GM23338 (cell line): ENCODE measurements around the gene MS4A15. TPM values are rescaled to one million over a fixed set of nuclear protein-coding genes. Genes with fewer than 3 reads are reported as not detected.

ENCODE experiments used
- ATAC-seq: fragments of 200-7000 bp; cut with Tn5 transposase; 3 replicates; pipeline ENCODE4 v1.9.1; 2020
- DNase-seq: peaks from one replicate; pipeline ENCODE4 v3.0.0-alpha.2; 2015; ENCODE audit warnings: low spot score
- H2AFZ ChIP-seq: fragments of 200-600 bp; sonication (generic); 2 replicates; pipeline ENCODE4 v1.8.0; 2016; ENCODE audit warnings: antibody characterized with exemption, mild to moderate bottlenecking, moderate library complexity
- H3F3A ChIP-seq: fragments of 200-600 bp; sonication (generic); replicated peaks from 2 replicates; pipeline ENCODE4 v1.8.0; 2017; ENCODE audit warnings: antibody characterized with exemption, mixed run types, low read depth
- H3K27ac ChIP-seq: fragments of 200-600 bp; sonication (generic); 2 replicates; pipeline ENCODE4 v1.6.1; 2016; ENCODE audit warnings: low read depth
- H3K27me3 ChIP-seq: fragments of 200-600 bp; sonication (generic); 2 replicates; pipeline ENCODE4 v1.8.0; 2016; ENCODE audit warnings: mild to moderate bottlenecking, mixed run types, moderate library complexity; ENCODE audit not compliant: insufficient read depth
- H3K36me3 ChIP-seq: fragments of 200-600 bp; sonication (generic); 2 replicates; pipeline ENCODE4 v1.8.0; 2016; ENCODE audit warnings: mild to moderate bottlenecking; ENCODE audit not compliant: insufficient read depth
- H3K4me1 ChIP-seq: fragments of 200-600 bp; sonication (generic); 2 replicates; pipeline ENCODE4 v1.8.0; 2016; ENCODE audit warnings: mild to moderate bottlenecking, moderate library complexity; ENCODE audit not compliant: insufficient read depth
- H3K4me2 ChIP-seq: fragments of 200-600 bp; sonication (generic); 2 replicates; pipeline ENCODE4 v1.7.1; 2017; ENCODE audit warnings: mixed run types
- H3K4me3 ChIP-seq: fragments of 200-600 bp; sonication (generic); 2 replicates; pipeline ENCODE4 v1.6.1; 2016; ENCODE audit warnings: mixed run types
- H3K79me2 ChIP-seq: fragments of 200-600 bp; sonication (generic); replicated peaks from 2 replicates; pipeline ENCODE4 v1.8.0; 2017; ENCODE audit warnings: mild to moderate bottlenecking; ENCODE audit not compliant: insufficient read depth
- H3K9me2 ChIP-seq: fragments of 200-600 bp; sonication (generic); 2 replicates; pipeline ENCODE4 v1.8.0; 2017; ENCODE audit not compliant: insufficient read depth
- H4K20me1 ChIP-seq: fragments of 200-600 bp; sonication (generic); replicated peaks from 2 replicates; pipeline ENCODE4 v1.8.0; 2017; ENCODE audit warnings: mild to moderate bottlenecking; ENCODE audit not compliant: insufficient read depth
- H3K27ac Mint-ChIP-seq: 2 replicates; pipeline ENCODE4 v1.8.0; 2020; ENCODE audit warnings: inconsistent platforms, mild to moderate bottlenecking, moderate library complexity, mixed read lengths
- H3K27me3 Mint-ChIP-seq: 3 replicates; pipeline ENCODE4 v1.8.0; 2022; ENCODE audit warnings: low read depth, mild to moderate bottlenecking, moderate library complexity, mixed read lengths, inconsistent platforms; ENCODE audit not compliant: insufficient read depth, poor library complexity
- H3K36me3 Mint-ChIP-seq: 3 replicates; pipeline ENCODE4 v1.8.0; 2021; ENCODE audit warnings: low read depth, mild to moderate bottlenecking, inconsistent platforms, moderate library complexity, mixed read lengths
- H3K4me1 Mint-ChIP-seq: 3 replicates; pipeline ENCODE4 v1.8.0; 2020; ENCODE audit warnings: mild to moderate bottlenecking, inconsistent platforms, mixed read lengths
- H3K4me3 Mint-ChIP-seq: 3 replicates; pipeline ENCODE4 v1.8.0; 2021; ENCODE audit warnings: moderate library complexity, mild to moderate bottlenecking, inconsistent platforms, mixed read lengths
- H3K9me3 Mint-ChIP-seq: 3 replicates; pipeline ENCODE4 v1.8.0; 2020; ENCODE audit warnings: moderate library complexity, mild to moderate bottlenecking, inconsistent platforms, mixed read lengths
- CREB1 ChIP-seq: fragments of 250-450 bp; sonication (Bioruptor Pico); IDR thresholded peaks from 2 replicates; pipeline ENCODE4 v1.5.0; 2020; ENCODE audit warnings: low read depth, mild to moderate bottlenecking, moderate library complexity
- EZH2 ChIP-seq: fragments of 200-600 bp; sonication (generic); IDR thresholded peaks from one replicate; pipeline ENCODE4 v1.8.0; 2017; ENCODE audit warnings: antibody characterized with exemption, mild to moderate bottlenecking, low read depth; ENCODE audit not compliant: unreplicated experiment
- EZH2phosphoT487 ChIP-seq: fragments of 200-600 bp; sonication (generic); IDR thresholded peaks from one replicate; pipeline ENCODE4 v1.8.1; 2018; ENCODE audit warnings: antibody characterized with exemption; ENCODE audit not compliant: unreplicated experiment
- JUNB ChIP-seq: IDR thresholded peaks from one replicate; pipeline ENCODE4 v1.6.1; 2016; ENCODE audit warnings: antibody characterized with exemption; ENCODE audit not compliant: unreplicated experiment
- NANOG ChIP-seq: IDR thresholded peaks from 2 replicates; pipeline ENCODE4 v1.6.1; 2016; ENCODE audit warnings: antibody characterized with exemption, borderline replicate concordance
- POLR2AphosphoS5 ChIP-seq: IDR thresholded peaks from 2 replicates; pipeline ENCODE4 v1.6.1; 2016; ENCODE audit warnings: antibody characterized with exemption, low read depth
- STAT1 ChIP-seq: IDR thresholded peaks from one replicate; pipeline ENCODE4 v1.6.1; 2016; ENCODE audit warnings: antibody characterized with exemption; ENCODE audit not compliant: unreplicated experiment
- ZNF114 ChIP-seq: fragments of 250-450 bp; sonication (Bioruptor Pico); IDR thresholded peaks from 2 replicates; pipeline ENCODE4 v1.5.0; 2020; ENCODE audit warnings: mild to moderate bottlenecking, moderate library complexity
- ZNF331 ChIP-seq: fragments of 250-450 bp; sonication (Bioruptor Pico); IDR thresholded peaks from 2 replicates; pipeline ENCODE4 v1.5.0; 2020; ENCODE audit warnings: low read depth, mild to moderate bottlenecking, moderate library complexity
- polyA plus RNA-seq: library from polyadenylated mRNA; unstranded; fragments of >200 nt; fragmentation: Nextera tagmentation; extraction: Ambion mirVana; gene quantifications from 2 replicates; pipeline ENCODE4 v1.2.1, GENCODE V29; 2016
- total RNA-seq: library from RNA; depleted of rRNA; stranded (reverse); fragments of >200 nt; shearing (Covaris generic); gene quantifications from 2 replicates; pipeline ENCODE4 v1.2.3, GENCODE V29; 2014
- TF ChIP-seq, protein P1 (sequence below): IDR thresholded peaks from one replicate; pipeline ENCODE4 v1.6.1; 2018; ENCODE audit warnings: antibody characterized with exemption; ENCODE audit not compliant: unreplicated experiment
- TF ChIP-seq, protein P2 (sequence below), 2 experiments: fragments of 200-600 bp in 1 of 2; sonication (generic) in 1 of 2; conservative IDR thresholded peaks; 2 replicates each; pipeline versions ENCODE4 v1.5.1 to v1.6.1; 2016 to 2017; ENCODE audit warnings: antibody characterized with exemption in 2 of 2, low read depth in 2 of 2, mild to moderate bottlenecking in 2 of 2, moderate library complexity in 1 of 2
- TF ChIP-seq, protein P3 (sequence below): IDR thresholded peaks from 2 replicates; pipeline ENCODE4 v1.6.1; 2016; ENCODE audit warnings: antibody characterized with exemption

MS4A15 gene
- total and polyA plus RNA-seq, 2 experiments from 2014 or later = 0.44 TPM; not detected in 1

DNA sequence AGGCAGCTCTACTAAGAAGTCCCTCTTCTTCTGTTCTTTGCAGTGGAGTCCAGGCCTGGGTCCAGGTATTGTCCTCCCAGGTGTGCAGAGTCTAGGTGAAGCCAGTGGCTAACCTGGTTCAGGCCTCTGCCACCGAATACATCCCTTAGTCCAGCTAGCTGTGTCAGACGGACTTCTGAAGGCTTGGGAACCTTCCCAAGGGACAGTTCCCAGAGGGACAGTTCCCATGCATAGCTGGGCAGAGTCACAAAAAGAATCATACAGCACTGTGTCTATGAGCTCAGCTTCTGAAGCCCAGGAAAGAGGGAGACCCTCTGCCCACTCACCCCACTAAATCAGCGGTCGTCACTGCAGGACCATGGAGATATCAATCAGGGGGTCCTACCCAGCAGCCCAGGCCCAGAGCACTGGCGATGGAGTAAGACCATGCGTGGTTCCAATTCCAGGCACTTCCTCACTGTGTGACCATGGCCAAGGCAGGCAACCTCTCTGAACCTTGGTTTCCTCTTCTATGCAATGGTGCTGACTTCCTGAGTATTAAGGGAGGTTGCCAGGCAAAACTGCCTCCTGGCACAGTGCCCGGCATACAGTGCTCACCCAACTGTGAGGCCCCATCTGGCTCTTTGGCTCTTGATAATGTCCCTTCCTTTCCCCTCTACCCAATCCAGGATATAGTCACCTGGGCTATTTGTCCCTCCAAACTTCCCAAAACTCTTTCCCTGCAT is 31.9 kb downstream of the MS4A15 start:
- Mint-ChIP-seq H3K27me3 (peaks cover 14% of the 10 kb centered on the region), H3K4me1 (no peaks in the 10 kb centered on the region), H3K27ac (no peak overlapping the region), H3K36me3 (peaks cover 22% of the 10 kb centered on the region), H3K4me3 (no peak overlapping the region), H3K9me3 (peaks cover 35% of the 10 kb centered on the region)
- no peak overlapping the region for H3K27ac ChIP-seq
- no peaks in the 10 kb centered on the region for H3K79me2 ChIP-seq
- H3K4me3 ChIP-seq = no peak overlapping the region
- no peaks in the 10 kb centered on the region for H3K9me2 ChIP-seq
- H3K4me2 ChIP-seq = no peak overlapping the region
- no peaks in the 10 kb centered on the region for H3K36me3 ChIP-seq
- no peaks in the 10 kb centered on the region for H3K27me3 ChIP-seq
- TF ChIP-seq NANOG = no peak
- H2AFZ ChIP-seq = no peak overlapping the region
- H3F3A ChIP-seq = no peaks in the 10 kb centered on the region
- no peaks in the 10 kb centered on the region for H4K20me1 ChIP-seq
- DNase-seq (no peak), ATAC-seq (no peak)
- no peaks in the 10 kb centered on the region for H3K4me1 ChIP-seq

DNA sequence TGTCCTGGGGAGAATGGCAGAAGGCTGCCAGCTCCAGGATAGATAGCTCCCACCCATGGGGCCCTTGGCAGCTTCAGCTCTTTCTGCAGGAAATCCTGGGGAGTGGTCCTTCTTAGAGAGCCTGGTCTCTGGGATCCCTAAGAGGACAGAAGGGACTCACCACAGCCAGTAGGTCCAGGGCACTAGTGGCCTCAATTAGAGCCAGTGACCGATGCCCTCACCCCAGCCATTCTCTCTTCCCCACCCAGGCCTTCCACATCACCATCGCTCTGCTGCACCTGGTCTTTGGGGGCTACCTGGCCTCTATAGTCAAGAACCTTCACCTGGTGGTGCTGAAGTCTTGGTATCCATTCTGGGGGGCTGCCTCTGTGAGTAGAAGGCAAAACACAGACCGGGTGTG is 34.1 kb downstream of the MS4A15 start:
- DNase-seq (no peak), ATAC-seq (no peak)
- Mint-ChIP-seq H3K4me3 (no peak overlapping the region), H3K9me3 (peaks cover 44% of the 10 kb centered on the region), H3K4me1 (no peaks in the 10 kb centered on the region), H3K27ac (no peak overlapping the region), H3K36me3 (peaks cover 26% of the 10 kb centered on the region), H3K27me3 (peaks cover 18% of the 10 kb centered on the region)
- Histone ChIP-seq H3K4me2 (no peak overlapping the region), H3F3A (no peaks in the 10 kb centered on the region), H3K4me1 (no peaks in the 10 kb centered on the region), H3K9me2 (no peaks in the 10 kb centered on the region), H3K79me2 (no peaks in the 10 kb centered on the region), H3K36me3 (no peaks in the 10 kb centered on the region), H3K27ac (no peak overlapping the region), H3K4me3 (no peak overlapping the region), H3K27me3 (no peaks in the 10 kb centered on the region), H2AFZ (no peak overlapping the region), H4K20me1 (no peaks in the 10 kb centered on the region)
- TF ChIP-seq, protein P1, sequence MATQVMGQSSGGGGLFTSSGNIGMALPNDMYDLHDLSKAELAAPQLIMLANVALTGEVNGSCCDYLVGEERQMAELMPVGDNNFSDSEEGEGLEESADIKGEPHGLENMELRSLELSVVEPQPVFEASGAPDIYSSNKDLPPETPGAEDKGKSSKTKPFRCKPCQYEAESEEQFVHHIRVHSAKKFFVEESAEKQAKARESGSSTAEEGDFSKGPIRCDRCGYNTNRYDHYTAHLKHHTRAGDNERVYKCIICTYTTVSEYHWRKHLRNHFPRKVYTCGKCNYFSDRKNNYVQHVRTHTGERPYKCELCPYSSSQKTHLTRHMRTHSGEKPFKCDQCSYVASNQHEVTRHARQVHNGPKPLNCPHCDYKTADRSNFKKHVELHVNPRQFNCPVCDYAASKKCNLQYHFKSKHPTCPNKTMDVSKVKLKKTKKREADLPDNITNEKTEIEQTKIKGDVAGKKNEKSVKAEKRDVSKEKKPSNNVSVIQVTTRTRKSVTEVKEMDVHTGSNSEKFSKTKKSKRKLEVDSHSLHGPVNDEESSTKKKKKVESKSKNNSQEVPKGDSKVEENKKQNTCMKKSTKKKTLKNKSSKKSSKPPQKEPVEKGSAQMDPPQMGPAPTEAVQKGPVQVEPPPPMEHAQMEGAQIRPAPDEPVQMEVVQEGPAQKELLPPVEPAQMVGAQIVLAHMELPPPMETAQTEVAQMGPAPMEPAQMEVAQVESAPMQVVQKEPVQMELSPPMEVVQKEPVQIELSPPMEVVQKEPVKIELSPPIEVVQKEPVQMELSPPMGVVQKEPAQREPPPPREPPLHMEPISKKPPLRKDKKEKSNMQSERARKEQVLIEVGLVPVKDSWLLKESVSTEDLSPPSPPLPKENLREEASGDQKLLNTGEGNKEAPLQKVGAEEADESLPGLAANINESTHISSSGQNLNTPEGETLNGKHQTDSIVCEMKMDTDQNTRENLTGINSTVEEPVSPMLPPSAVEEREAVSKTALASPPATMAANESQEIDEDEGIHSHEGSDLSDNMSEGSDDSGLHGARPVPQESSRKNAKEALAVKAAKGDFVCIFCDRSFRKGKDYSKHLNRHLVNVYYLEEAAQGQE = no peak
- TF ChIP-seq EZH2phosphoT487 (no peak), CREB1 (CRISPR knock-in tag) (no peak), JUNB (no peak), EZH2 (no peak), NANOG (no peak), STAT1 (no peak), ZNF114 (CRISPR knock-in tag) (no peak), POLR2AphosphoS5 (no peak), ZNF331 (CRISPR knock-in tag) (no peak)
- TF ChIP-seq, protein P2, sequence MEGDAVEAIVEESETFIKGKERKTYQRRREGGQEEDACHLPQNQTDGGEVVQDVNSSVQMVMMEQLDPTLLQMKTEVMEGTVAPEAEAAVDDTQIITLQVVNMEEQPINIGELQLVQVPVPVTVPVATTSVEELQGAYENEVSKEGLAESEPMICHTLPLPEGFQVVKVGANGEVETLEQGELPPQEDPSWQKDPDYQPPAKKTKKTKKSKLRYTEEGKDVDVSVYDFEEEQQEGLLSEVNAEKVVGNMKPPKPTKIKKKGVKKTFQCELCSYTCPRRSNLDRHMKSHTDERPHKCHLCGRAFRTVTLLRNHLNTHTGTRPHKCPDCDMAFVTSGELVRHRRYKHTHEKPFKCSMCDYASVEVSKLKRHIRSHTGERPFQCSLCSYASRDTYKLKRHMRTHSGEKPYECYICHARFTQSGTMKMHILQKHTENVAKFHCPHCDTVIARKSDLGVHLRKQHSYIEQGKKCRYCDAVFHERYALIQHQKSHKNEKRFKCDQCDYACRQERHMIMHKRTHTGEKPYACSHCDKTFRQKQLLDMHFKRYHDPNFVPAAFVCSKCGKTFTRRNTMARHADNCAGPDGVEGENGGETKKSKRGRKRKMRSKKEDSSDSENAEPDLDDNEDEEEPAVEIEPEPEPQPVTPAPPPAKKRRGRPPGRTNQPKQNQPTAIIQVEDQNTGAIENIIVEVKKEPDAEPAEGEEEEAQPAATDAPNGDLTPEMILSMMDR (conservative IDR thresholded peaks at IDR 0.05; ENCODE audit: low read depth in 2 of 2) = no peak
- TF ChIP-seq, protein P3, sequence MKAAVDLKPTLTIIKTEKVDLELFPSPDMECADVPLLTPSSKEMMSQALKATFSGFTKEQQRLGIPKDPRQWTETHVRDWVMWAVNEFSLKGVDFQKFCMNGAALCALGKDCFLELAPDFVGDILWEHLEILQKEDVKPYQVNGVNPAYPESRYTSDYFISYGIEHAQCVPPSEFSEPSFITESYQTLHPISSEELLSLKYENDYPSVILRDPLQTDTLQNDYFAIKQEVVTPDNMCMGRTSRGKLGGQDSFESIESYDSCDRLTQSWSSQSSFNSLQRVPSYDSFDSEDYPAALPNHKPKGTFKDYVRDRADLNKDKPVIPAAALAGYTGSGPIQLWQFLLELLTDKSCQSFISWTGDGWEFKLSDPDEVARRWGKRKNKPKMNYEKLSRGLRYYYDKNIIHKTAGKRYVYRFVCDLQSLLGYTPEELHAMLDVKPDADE = no peak
